Left ventricle myocardium inferior (tissue), 1 donor: ENCODE data around the gene XPR1. TPM values are rescaled to one million over a fixed set of nuclear protein-coding genes. Genes with fewer than 3 reads are reported as not detected.
"Not testable (repeated sequence)": the region's sequence is repeated elsewhere in the genome, so short reads cannot be mapped to it uniquely, and the experiment has no call there.

Experiments
- DNase-seq: peaks from one replicate; pipeline ENCODE4 v3.0.0-alpha.2; 2020
- H3K27ac ChIP-seq: fragments of 200-600 bp; replicated peaks from 2 replicates; pipeline ENCODE4 v1.8.0; 2021
- H3K27me3 ChIP-seq: fragments of 200-600 bp; 2 replicates; pipeline ENCODE4 v1.8.0; 2021; ENCODE audit warnings: low read depth
- H3K36me3 ChIP-seq: fragments of 200-600 bp; 2 replicates; pipeline ENCODE4 v1.8.0; 2021
- H3K4me1 ChIP-seq: fragments of 200-600 bp; 2 replicates; pipeline ENCODE4 v1.8.0; 2021
- H3K4me3 ChIP-seq: fragments of 200-600 bp; 2 replicates; pipeline ENCODE4 v1.8.0; 2021; ENCODE audit warnings: mild to moderate bottlenecking, moderate library complexity
- H3K9me3 ChIP-seq: fragments of 200-600 bp; replicated peaks from 2 replicates; pipeline ENCODE4 v1.8.0; 2021
- intact Hi-C: fragments of 100-400 bp; cut with micrococcal nuclease; formaldehyde crosslinking; loops from one replicate; pipeline ENCODE4 v1.11.0; 2022
- total RNA-seq: library from RNA; stranded (reverse); fragmentation: NEBNext Ultra II Directional; extraction: Animal tissue kit (Norgen Biotek cat#: 25700); gene quantifications from one replicate; pipeline ENCODE4 v1.2.1, GENCODE V29; 2021
- TF ChIP-seq, protein P1 (sequence below): fragments of 200-600 bp; IDR thresholded peaks from 2 replicates; pipeline ENCODE4 v1.8.0; 2021; ENCODE audit warnings: antibody characterized with exemption, mild to moderate bottlenecking, borderline replicate concordance
- donor health status: DM: no; HTN: yes; CAD: no; lungs with severe emphysema.

Gene XPR1
- total RNA-seq, 1 donor from 2014 or later, result 60.4 TPM

DNA sequence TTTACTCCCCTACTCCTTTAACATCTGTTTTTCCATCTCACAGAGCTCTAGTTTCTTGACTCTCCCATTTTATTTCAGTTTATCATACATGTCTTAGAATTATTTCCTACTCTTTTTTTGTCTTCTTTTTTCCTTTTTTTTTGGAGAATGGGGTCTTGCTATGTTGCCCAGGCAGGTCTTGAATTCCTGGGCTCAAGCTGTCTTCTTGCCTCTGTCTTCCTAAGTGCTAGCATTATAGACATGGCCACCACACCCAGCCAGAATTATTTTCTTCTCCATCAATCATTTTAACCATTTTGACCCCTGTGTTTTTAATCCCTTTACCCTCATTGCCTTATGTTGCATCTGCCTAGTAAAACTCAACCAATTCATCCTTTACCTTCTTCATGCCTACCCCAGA lies 157.6 kb downstream of the XPR1 start:
- H3K27ac ChIP-seq, result no peak overlapping the region
- no peak overlapping the region for H3K4me3 ChIP-seq
- peaks cover 39% of the 10 kb centered on the region for H3K4me1 ChIP-seq
- DNase-seq, result no peak
- H3K9me3 ChIP-seq, result no peaks in the 10 kb centered on the region
- TF ChIP-seq, protein P1, sequence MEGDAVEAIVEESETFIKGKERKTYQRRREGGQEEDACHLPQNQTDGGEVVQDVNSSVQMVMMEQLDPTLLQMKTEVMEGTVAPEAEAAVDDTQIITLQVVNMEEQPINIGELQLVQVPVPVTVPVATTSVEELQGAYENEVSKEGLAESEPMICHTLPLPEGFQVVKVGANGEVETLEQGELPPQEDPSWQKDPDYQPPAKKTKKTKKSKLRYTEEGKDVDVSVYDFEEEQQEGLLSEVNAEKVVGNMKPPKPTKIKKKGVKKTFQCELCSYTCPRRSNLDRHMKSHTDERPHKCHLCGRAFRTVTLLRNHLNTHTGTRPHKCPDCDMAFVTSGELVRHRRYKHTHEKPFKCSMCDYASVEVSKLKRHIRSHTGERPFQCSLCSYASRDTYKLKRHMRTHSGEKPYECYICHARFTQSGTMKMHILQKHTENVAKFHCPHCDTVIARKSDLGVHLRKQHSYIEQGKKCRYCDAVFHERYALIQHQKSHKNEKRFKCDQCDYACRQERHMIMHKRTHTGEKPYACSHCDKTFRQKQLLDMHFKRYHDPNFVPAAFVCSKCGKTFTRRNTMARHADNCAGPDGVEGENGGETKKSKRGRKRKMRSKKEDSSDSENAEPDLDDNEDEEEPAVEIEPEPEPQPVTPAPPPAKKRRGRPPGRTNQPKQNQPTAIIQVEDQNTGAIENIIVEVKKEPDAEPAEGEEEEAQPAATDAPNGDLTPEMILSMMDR, result no peak
- intact Hi-C loops, result no loop called here
- H3K27me3 ChIP-seq, result no peaks in the 10 kb centered on the region
- H3K36me3 ChIP-seq, result no peaks in the 10 kb centered on the region

DNA sequence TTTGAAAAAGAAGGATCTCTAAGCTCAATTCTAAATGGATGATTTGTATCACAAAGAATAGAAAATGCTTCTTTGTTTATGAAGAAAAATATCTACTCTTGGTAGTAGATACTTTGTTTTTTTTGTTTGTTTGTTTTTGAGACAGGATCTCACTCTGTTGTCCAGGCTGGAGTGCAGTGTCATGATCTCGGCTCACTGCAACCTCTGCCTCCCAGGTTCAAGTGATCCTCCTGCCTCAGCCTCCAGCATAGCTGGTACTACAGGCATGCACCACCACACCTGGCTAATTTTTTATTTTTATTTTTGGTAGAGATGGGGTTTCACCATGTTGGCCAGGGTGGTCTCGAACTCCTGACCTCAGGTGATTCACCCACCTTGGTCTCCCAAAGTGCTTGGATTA lies 159.3 kb downstream of the XPR1 start:
- H3K27me3 ChIP-seq, intact Hi-C loops, H3K4me3 ChIP-seq, H3K27ac ChIP-seq, DNase-seq, H3K9me3 ChIP-seq, H3K36me3 ChIP-seq: not testable (repeated sequence)
- peaks cover 39% of the 10 kb centered on the region for H3K4me1 ChIP-seq

DNA sequence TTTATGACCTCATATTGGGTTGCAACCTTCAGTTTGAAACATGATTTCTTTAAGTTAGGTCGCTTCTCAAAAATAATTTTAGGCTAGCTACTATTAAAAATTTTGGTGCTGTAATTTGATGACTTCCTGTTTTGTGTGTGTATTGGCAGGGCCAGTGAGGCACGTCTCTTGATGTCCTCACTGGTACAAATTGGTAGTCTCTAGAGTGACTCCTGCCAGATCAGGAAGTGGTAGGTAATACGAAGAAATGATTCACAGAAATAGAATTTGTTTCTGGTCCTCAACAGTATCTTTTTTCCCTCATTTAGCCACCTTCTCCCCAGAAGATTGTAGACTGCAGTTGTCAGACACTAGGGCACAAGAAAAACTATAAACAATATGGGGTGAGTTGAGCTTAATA lies 160.0 kb downstream of the XPR1 start:
- Histone ChIP-seq H3K27ac (no peak overlapping the region), H3K4me1 (peaks cover 34% of the 10 kb centered on the region), H3K36me3 (no peaks in the 10 kb centered on the region), H3K27me3 (no peaks in the 10 kb centered on the region), H3K4me3 (no peak overlapping the region), H3K9me3 (no peaks in the 10 kb centered on the region)
- TF ChIP-seq, protein P1, result no peak
- no peak for DNase-seq
- intact Hi-C loops, result no loop called here

DNA sequence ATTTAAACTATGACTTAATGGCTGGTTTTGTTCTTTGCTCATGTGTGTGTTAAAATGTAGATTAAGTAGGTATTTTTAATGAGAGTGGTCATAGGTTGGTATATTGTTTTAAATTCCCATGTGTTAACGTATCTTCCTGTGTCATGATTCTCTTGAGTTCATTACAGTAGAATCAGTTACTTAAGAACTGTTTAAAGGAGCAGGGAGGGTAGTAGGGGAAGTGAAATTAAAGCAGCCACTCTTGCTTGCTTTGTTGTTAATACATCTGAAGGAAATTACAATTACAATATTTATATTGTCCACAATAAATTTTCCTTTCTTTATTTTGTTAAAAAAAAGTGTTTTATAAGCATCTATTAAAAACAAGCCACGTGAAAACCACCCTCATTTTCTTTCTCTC lies 161.6 kb downstream of the XPR1 start:
- Histone ChIP-seq H3K9me3 (no peaks in the 10 kb centered on the region), H3K4me1 (peaks cover 36% of the 10 kb centered on the region), H3K27ac (no peak overlapping the region), H3K27me3 (no peaks in the 10 kb centered on the region), H3K36me3 (no peaks in the 10 kb centered on the region), H3K4me3 (no peak overlapping the region)
- DNase-seq, result no peak
- intact Hi-C loops, result no loop called here
- TF ChIP-seq, protein P1, result no peak

DNA sequence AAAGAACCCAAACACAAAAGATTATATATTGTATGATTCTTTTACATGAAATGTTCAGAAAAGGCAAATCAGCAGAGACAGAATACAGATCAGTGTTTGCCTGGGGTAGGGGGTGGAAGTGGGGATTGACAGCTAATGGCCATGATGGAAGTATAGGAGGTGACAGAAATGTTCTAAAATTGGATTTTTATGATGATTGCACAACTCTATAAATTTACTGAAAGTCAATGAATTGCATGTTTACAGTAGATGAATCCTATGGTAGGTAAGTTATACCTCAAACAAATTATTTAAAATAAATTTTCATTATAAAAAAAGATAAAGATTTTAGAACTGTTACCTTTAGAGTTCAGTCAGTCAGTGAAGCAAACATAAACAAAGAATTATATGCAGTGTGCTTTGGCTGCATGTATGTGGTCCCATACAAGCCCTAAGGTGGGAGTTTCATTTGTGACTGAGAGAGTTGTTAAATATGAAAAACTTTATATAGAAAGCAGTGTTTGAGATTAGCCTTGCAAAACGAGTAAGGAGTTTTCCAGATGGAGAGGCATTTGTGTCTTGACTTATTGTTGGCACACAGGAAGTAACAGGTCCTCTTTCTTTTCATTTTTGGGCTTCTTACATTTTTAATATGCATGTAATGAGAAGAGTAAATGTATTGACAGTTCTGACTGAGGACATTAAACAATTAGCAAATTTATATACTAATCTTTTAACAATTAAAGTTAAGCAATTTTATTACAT lies 165.2 kb downstream of the XPR1 start:
- DNase-seq, result no peak
- intact Hi-C loops, result no loop called here
- no peaks in the 10 kb centered on the region for H3K9me3 ChIP-seq
- H3K36me3 ChIP-seq, result no peaks in the 10 kb centered on the region
- no peak overlapping the region for H3K4me3 ChIP-seq
- peaks cover 30% of the 10 kb centered on the region for H3K4me1 ChIP-seq
- H3K27ac ChIP-seq, result no peak overlapping the region
- H3K27me3 ChIP-seq, result no peaks in the 10 kb centered on the region
- TF ChIP-seq, protein P1, result no peak

DNA sequence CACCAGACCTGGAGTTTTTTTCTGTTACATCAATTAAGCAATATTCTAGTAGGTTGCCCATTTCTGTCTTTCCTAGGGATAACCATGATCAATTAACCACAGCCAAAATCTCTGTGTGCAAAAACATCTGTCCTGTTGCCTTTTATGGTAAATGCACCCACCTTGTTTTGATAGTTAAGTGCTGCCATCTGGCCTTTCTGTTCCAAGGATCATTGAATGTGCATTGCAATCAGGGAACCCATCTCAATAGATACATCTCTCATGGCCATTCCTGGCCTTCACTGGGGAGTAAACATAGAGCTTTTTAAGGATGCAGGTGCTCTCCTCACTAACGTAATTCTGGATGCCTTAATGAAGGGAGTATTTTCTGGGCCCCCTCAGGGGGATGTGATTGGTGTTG lies 169.1 kb downstream of the XPR1 start:
- no peak overlapping the region for H3K4me3 ChIP-seq

More for the DNA sequence above, 169.1 kb downstream of the XPR1 start:
- Histone ChIP-seq H3K36me3 (peaks cover 16% of the 10 kb centered on the region), H3K9me3 (no peaks in the 10 kb centered on the region), H3K4me1 (peaks cover 12% of the 10 kb centered on the region), H3K27me3 (no peaks in the 10 kb centered on the region), H3K27ac (no peak overlapping the region)
- no peak for DNase-seq
- TF ChIP-seq, protein P1, result no peak
- intact Hi-C loops, result no loop called here
